K562 (cell line): ENCODE measurements around the gene KHNYN. TPM values are rescaled to one million over a fixed set of nuclear protein-coding genes. Genes with fewer than 3 reads are reported as not detected.
A peak's percentile ranks its signal among the peaks of the same experiment; 100 is the strongest.

Experiments used
- FOXA1 ChIP-seq: fragments of 450-650 bp; IDR thresholded peaks from 2 replicates; pipeline ENCODE4 v1.6.1; 2016; ENCODE audit warnings: mild to moderate bottlenecking, borderline replicate concordance
- polyA plus RNA-seq, 8 experiments: library from polyadenylated mRNA; depleted of rRNA in 4 of 8; stranded (reverse) in 5 of 8; unstranded in 3 of 8; fragments of >200 nt; fragmentation: Nextera tagmentation in 2 of 8; fragmentation: Illumina TruSeq in 1 of 8; extraction: Ambion mirVana in 2 of 8; extraction: Trizol in 1 of 8; gene quantifications; 2 replicates each; pipeline versions ENCODE4 v1.2.1 to v1.2.3, GENCODE V29; 2011 to 2014; ENCODE audit warnings: inconsistent platforms in 1 of 8, missing spikeins in 1 of 8
- total RNA-seq, 7 experiments: library from RNA; depleted of rRNA in 6 of 7; stranded (reverse); fragments of >200 nt in 6 of 7; fragmentation: Illumina TruSeq in 2 of 7; extraction: Trizol in 2 of 7; gene quantifications; 2 replicates each; pipeline versions ENCODE4 v1.2.1 to v1.2.3, GENCODE V29; 2011 to 2021; ENCODE audit warnings: low replicate concordance in 1 of 7
- TF ChIP-seq, protein P1 (sequence below), 2 experiments: fragments of 450-650 bp; formaldehyde crosslinking in 1 of 2; IDR thresholded peaks; 2 replicates each; pipeline versions ENCODE4 v1.4.0 to v1.6.1; 2014 to 2020; ENCODE audit warnings: mild to moderate bottlenecking in 2 of 2, borderline replicate concordance in 1 of 2, low read depth in 1 of 2

Gene KHNYN
- total and polyA plus RNA-seq, 9 of the 15 experiments (the other 6 are each of a cell fraction or from before 2014, with no cell fraction given) = 0.76 to 26.0 (median 14.1) TPM

DNA sequence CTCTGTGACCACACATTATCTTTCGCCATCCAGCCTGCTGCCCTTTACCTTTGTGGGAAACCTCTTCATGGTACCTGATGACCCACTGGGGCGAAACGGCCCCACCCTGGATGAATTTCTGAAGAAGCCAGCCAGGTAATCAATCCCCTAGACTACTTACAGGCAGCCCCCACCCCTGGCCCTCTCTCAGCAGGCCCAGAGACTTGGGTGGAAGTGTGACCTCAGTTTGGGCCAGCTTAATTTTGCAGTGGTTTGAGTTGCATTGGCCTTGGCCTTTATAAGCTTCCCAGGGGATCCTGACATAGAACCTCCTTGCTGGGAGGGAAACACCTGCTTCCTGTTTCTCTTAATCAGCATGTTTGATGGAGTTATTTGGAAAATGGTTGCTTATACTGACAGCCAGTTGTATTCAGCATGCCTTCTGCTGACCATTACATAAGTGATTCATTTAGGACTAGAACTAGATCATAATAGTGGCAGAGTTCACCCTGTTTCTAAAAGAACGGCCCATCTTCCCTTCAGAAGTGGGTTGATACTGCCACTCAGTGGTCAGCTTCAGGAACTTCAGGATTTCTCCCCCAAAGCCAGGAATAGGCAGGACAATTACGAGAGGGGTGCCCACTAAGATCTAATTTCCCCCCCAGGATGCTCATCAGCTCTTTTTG is 6.7 kb downstream of the KHNYN start (continued):
- TF ChIP-seq, protein P1, sequence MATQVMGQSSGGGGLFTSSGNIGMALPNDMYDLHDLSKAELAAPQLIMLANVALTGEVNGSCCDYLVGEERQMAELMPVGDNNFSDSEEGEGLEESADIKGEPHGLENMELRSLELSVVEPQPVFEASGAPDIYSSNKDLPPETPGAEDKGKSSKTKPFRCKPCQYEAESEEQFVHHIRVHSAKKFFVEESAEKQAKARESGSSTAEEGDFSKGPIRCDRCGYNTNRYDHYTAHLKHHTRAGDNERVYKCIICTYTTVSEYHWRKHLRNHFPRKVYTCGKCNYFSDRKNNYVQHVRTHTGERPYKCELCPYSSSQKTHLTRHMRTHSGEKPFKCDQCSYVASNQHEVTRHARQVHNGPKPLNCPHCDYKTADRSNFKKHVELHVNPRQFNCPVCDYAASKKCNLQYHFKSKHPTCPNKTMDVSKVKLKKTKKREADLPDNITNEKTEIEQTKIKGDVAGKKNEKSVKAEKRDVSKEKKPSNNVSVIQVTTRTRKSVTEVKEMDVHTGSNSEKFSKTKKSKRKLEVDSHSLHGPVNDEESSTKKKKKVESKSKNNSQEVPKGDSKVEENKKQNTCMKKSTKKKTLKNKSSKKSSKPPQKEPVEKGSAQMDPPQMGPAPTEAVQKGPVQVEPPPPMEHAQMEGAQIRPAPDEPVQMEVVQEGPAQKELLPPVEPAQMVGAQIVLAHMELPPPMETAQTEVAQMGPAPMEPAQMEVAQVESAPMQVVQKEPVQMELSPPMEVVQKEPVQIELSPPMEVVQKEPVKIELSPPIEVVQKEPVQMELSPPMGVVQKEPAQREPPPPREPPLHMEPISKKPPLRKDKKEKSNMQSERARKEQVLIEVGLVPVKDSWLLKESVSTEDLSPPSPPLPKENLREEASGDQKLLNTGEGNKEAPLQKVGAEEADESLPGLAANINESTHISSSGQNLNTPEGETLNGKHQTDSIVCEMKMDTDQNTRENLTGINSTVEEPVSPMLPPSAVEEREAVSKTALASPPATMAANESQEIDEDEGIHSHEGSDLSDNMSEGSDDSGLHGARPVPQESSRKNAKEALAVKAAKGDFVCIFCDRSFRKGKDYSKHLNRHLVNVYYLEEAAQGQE (IDR thresholded peaks at IDR 0.05; ENCODE audit: borderline replicate concordance) = peak; percentile 52; the same call in 1 of the 2 replicates
- TF ChIP-seq, protein P1 (CRISPR knock-in tag; IDR thresholded peaks at IDR 0.05; ENCODE audit: low read depth) = no peak
- TF ChIP-seq FOXA1 = no peak
